Measurements from ENCODE around the gene TMEM123.

Gene TMEM123

GRCh38 chr11:102426570-102426969 lies 26.0 kb downstream of the TMEM123 start:
- no peak for DNase-seq

- DNase-seq: no peak
Measured at GRCh38 chr11:102426000-102426399, 26.6 kb downstream of the TMEM123 start.

GRCh38 chr11:102423936-102424335 lies 28.6 kb downstream of the TMEM123 start:
- no peak for DNase-seq

- peak in 4 of 58 donors; percentile 20 to 49 (median 33) for DNase-seq
Measured at GRCh38 chr11:102422817-102423712, 29.5 kb downstream of the TMEM123 start.

- DNase-seq: peak in 5 of 58 donors; percentile 26 to 63 (median 34)
Measured at GRCh38 chr11:102421261-102421660, 31.3 kb downstream of the TMEM123 start.

GRCh38 chr11:102420547-102420946 lies 32.0 kb downstream of the TMEM123 start:
- DNase-seq: no peak

GRCh38 chr11:102419181-102419580 lies 33.4 kb downstream of the TMEM123 start:
- DNase-seq: no peak

- DNase-seq: no peak
Measured at GRCh38 chr11:102416976-102417375, 35.6 kb downstream of the TMEM123 start.

- no peak for DNase-seq
Measured at GRCh38 chr11:102415304-102415916, 37.2 kb downstream of the TMEM123 start.

GRCh38 chr11:102414559-102414958 lies 38.0 kb downstream of the TMEM123 start:
- no peak for DNase-seq

- no peak for DNase-seq
Measured at GRCh38 chr11:102413497-102413896, 39.1 kb downstream of the TMEM123 start.

GRCh38 chr11:102411142-102411541 lies 41.4 kb downstream of the TMEM123 start:
- DNase-seq: no peak

GRCh38 chr11:102410382-102410784 lies 42.2 kb downstream of the TMEM123 start:
- no peak for DNase-seq

- DNase-seq: no peak
Measured at GRCh38 chr11:102408339-102408738, 44.2 kb downstream of the TMEM123 start.

- no peak for DNase-seq
Measured at GRCh38 chr11:102407901-102408300, 44.7 kb downstream of the TMEM123 start.

- DNase-seq: no peak
Measured at GRCh38 chr11:102406099-102406498, 46.5 kb downstream of the TMEM123 start.

GRCh38 chr11:102405501-102405900 lies 47.1 kb downstream of the TMEM123 start:
- DNase-seq: no peak

GRCh38 chr11:102402548-102402947 lies 50.0 kb downstream of the TMEM123 start:
- no peak for DNase-seq

- no peak for DNase-seq
Measured at GRCh38 chr11:102401905-102402304, 50.7 kb downstream of the TMEM123 start.

GRCh38 chr11:102400603-102401002 lies 52.0 kb downstream of the TMEM123 start:
- no peak for DNase-seq

GRCh38 chr11:102399189-102399588 lies 53.4 kb downstream of the TMEM123 start:
- no peak for DNase-seq

GRCh38 chr11:102398297-102398696 lies 54.3 kb downstream of the TMEM123 start:
- no peak for DNase-seq
